ENCODE data around the gene CYBC1.

CYBC1 gene

GRCh38 chr17:82492643-82493225, 42.2 kb upstream of the CYBC1 start:
- no CpG with 5 or more reads among the region's 13 CpGs for WGBS, 2 donors (ENCODE audit: extremely low coverage in 2 of 2, insufficient read length in 2 of 2, insufficient replicate concordance in 1 of 2)
- no peaks in the 10 kb centered on the region for H3K79me1 ChIP-seq (ENCODE audit: low read depth, low read length)

DNA sequence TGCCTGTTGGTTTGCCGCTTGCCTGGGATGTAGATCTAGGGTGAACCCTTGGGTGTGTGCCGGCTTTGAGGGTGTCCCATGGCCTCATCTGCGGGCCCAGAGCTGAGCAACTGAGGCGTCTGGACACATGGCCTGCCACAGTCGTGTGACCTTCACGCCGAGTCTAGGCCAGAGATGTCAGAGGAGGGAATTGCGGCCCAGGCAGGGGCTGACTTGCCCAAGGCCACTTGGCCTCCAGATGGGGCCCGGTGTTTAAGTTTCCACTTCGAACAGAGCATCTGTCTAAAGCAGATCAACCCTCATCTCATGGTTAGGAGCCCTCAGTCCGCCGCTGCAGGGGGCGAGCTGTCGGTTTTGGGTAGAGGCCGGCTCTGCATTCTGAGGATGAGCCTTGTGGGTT, 41.0 kb upstream of the CYBC1 start:
- no peaks in the 10 kb centered on the region for H3K79me1 ChIP-seq (ENCODE audit: low read depth, low read length)
- WGBS, 2 donors (ENCODE audit: extremely low coverage in 2 of 2, insufficient read length in 2 of 2, insufficient replicate concordance in 1 of 2): no CpG with 5 or more reads among the region's 15 CpGs
- no peak overlapping the region for H3K4me3 ChIP-seq (ENCODE audit: low read length in 2 of 2)
- no peak overlapping the region for H3K9ac ChIP-seq (ENCODE audit: low read depth, low read length, poor library complexity)
- H3K4me1 ChIP-seq (ENCODE audit: control insufficient read depth in 2 of 2, insufficient read depth in 1 of 2, low read depth in 1 of 2, low read length in 2 of 2): peaks cover 0 to 8% of the 10 kb centered on the region in 2 donors
- H2BK120ac ChIP-seq (ENCODE audit: low read depth, low read length): no peak overlapping the region
- no peak overlapping the region for H3K4ac ChIP-seq (ENCODE audit: low read length)
- no peak overlapping the region for H4K91ac ChIP-seq (ENCODE audit: low read depth, low read length, poor library complexity)
- H2AK5ac ChIP-seq (ENCODE audit: low read depth, low read length): no peak overlapping the region
- H2BK15ac ChIP-seq (ENCODE audit: low read length): no peak overlapping the region
- no peaks in the 10 kb centered on the region for H3K9me3 ChIP-seq (replicated peaks in 1 of 2; ENCODE audit: control insufficient read depth in 2 of 2, insufficient read depth in 1 of 2, low read depth in 1 of 2, low read length in 2 of 2)
- no peak overlapping the region for H3K4me2 ChIP-seq (ENCODE audit: insufficient read depth, low read length, poor library complexity, severe bottlenecking)
- H2BK5ac ChIP-seq (ENCODE audit: low read length): no peak overlapping the region
- no peak overlapping the region for H2AFZ ChIP-seq (ENCODE audit: low read length)
- no peak for DNase-seq (ENCODE audit: low spot score)
- no peak overlapping the region for H2BK12ac ChIP-seq (ENCODE audit: low read length)
- no peak overlapping the region for H3K27ac ChIP-seq (replicated peaks; ENCODE audit: low read length)
- no peak overlapping the region for H3K14ac ChIP-seq (ENCODE audit: low read length)
- no peak overlapping the region for H4K8ac ChIP-seq (ENCODE audit: low read depth, low read length)
- no peak overlapping the region for H3K18ac ChIP-seq (ENCODE audit: low read length)
- H3K27me3 ChIP-seq (ENCODE audit: control insufficient read depth in 3 of 3, insufficient read depth in 3 of 3, low read depth in 1 of 3, low read length in 3 of 3): peaks cover 0 to 7% (median 0%) of the 10 kb centered on the region in 3 experiments
- no peak overlapping the region for H3K23ac ChIP-seq (ENCODE audit: low read depth, low read length, poor library complexity)
- peaks cover 14 to 31% of the 10 kb centered on the region in 2 donors for H3K36me3 ChIP-seq (replicated peaks in 1 of 2; ENCODE audit: control insufficient read depth in 2 of 2, insufficient read depth in 2 of 2, low read length in 2 of 2)

More at GRCh38 chr17:82492643-82493225, 42.2 kb upstream of the CYBC1 start:
- peak overlapping the region; percentile 18 for H2BK12ac ChIP-seq (ENCODE audit: low read length)
- peaks cover 6 to 19% of the 10 kb centered on the region in 2 donors for H3K36me3 ChIP-seq (replicated peaks in 1 of 2; ENCODE audit: control insufficient read depth in 2 of 2, insufficient read depth in 2 of 2, low read length in 2 of 2)
- peaks cover 0 to 8% of the 10 kb centered on the region in 2 donors for H3K4me1 ChIP-seq (ENCODE audit: control insufficient read depth in 2 of 2, insufficient read depth in 1 of 2, low read depth in 1 of 2, low read length in 2 of 2)
- H4K8ac ChIP-seq (ENCODE audit: low read depth, low read length): no peak overlapping the region
- H2AK5ac ChIP-seq (ENCODE audit: low read depth, low read length): peak overlapping the region; percentile 48
- no peak overlapping the region for H3K4me3 ChIP-seq (ENCODE audit: low read length in 2 of 2)
- H2BK5ac ChIP-seq (ENCODE audit: low read length): no peak overlapping the region
- no peak overlapping the region for H3K4ac ChIP-seq (ENCODE audit: low read length)
- no peak overlapping the region for H3K18ac ChIP-seq (ENCODE audit: low read length)
- H3K27ac ChIP-seq (replicated peaks; ENCODE audit: low read length): no peak overlapping the region
- DNase-seq (ENCODE audit: low spot score): no peak
- no peak overlapping the region for H2BK15ac ChIP-seq (ENCODE audit: low read length)
- H2BK120ac ChIP-seq (ENCODE audit: low read depth, low read length): no peak overlapping the region
- no peak overlapping the region for H3K9ac ChIP-seq (ENCODE audit: low read depth, low read length, poor library complexity)
- H3K4me2 ChIP-seq (ENCODE audit: insufficient read depth, low read length, poor library complexity, severe bottlenecking): no peak overlapping the region
- H2AFZ ChIP-seq (ENCODE audit: low read length): no peak overlapping the region
- H3K9me3 ChIP-seq (replicated peaks in 1 of 2; ENCODE audit: control insufficient read depth in 2 of 2, insufficient read depth in 1 of 2, low read depth in 1 of 2, low read length in 2 of 2): no peaks in the 10 kb centered on the region
- peak overlapping the region; percentile 52 for H3K23ac ChIP-seq (ENCODE audit: low read depth, low read length, poor library complexity)
- peak overlapping the region; percentile 95 for H3K14ac ChIP-seq (ENCODE audit: low read length)
- H3K27me3 ChIP-seq (ENCODE audit: control insufficient read depth in 3 of 3, insufficient read depth in 3 of 3, low read depth in 1 of 3, low read length in 3 of 3): peaks cover 0 to 8% (median 0%) of the 10 kb centered on the region in 3 experiments
- no peak overlapping the region for H4K91ac ChIP-seq (ENCODE audit: low read depth, low read length, poor library complexity)

- no peak overlapping the region for H3K4me3 ChIP-seq (ENCODE audit: low read length in 2 of 2)
- peak overlapping the region; percentile 24 for H2BK15ac ChIP-seq (ENCODE audit: low read length)
- peaks cover 0 to 8% of the 10 kb centered on the region in 2 donors for H3K4me1 ChIP-seq (ENCODE audit: control insufficient read depth in 2 of 2, insufficient read depth in 1 of 2, low read depth in 1 of 2, low read length in 2 of 2)
- peaks cover 0 to 4% (median 0%) of the 10 kb centered on the region in 3 experiments for H3K27me3 ChIP-seq (ENCODE audit: control insufficient read depth in 3 of 3, insufficient read depth in 3 of 3, low read depth in 1 of 3, low read length in 3 of 3)
- no peak overlapping the region for H3K4me2 ChIP-seq (ENCODE audit: insufficient read depth, low read length, poor library complexity, severe bottlenecking)
- no peaks in the 10 kb centered on the region for H3K9me3 ChIP-seq (replicated peaks in 1 of 2; ENCODE audit: control insufficient read depth in 2 of 2, insufficient read depth in 1 of 2, low read depth in 1 of 2, low read length in 2 of 2)
- no peak overlapping the region for H3K27ac ChIP-seq (replicated peaks; ENCODE audit: low read length)
- peaks cover 18 to 34% of the 10 kb centered on the region in 2 donors for H3K36me3 ChIP-seq (replicated peaks in 1 of 2; ENCODE audit: control insufficient read depth in 2 of 2, insufficient read depth in 2 of 2, low read length in 2 of 2)
- peak overlapping the region; percentile 90 for H2BK12ac ChIP-seq (ENCODE audit: low read length)
- no peak overlapping the region for H3K14ac ChIP-seq (ENCODE audit: low read length)
- no peak overlapping the region for H4K91ac ChIP-seq (ENCODE audit: low read depth, low read length, poor library complexity)
- no CpG with 5 or more reads among the region's 10 CpGs for WGBS, 2 donors (ENCODE audit: extremely low coverage in 2 of 2, insufficient read length in 2 of 2, insufficient replicate concordance in 1 of 2)
- no peak for DNase-seq (ENCODE audit: low spot score)
- H2BK120ac ChIP-seq (ENCODE audit: low read depth, low read length): no peak overlapping the region
- no peak overlapping the region for H4K8ac ChIP-seq (ENCODE audit: low read depth, low read length)
- peak overlapping the region; percentile 89 for H3K4ac ChIP-seq (ENCODE audit: low read length)
- H2AFZ ChIP-seq (ENCODE audit: low read length): no peak overlapping the region
- peak overlapping the region; percentile 76 for H3K9ac ChIP-seq (ENCODE audit: low read depth, low read length, poor library complexity)
- H3K23ac ChIP-seq (ENCODE audit: low read depth, low read length, poor library complexity): peak overlapping the region; percentile 81
- no peak overlapping the region for H2BK5ac ChIP-seq (ENCODE audit: low read length)
- no peak overlapping the region for H3K18ac ChIP-seq (ENCODE audit: low read length)
- peak overlapping the region; percentile 33 for H2AK5ac ChIP-seq (ENCODE audit: low read depth, low read length)
- H3K79me1 ChIP-seq (ENCODE audit: low read depth, low read length): no peaks in the 10 kb centered on the region
Measured at GRCh38 chr17:82491196-82491530, 40.6 kb upstream of the CYBC1 start.

DNA sequence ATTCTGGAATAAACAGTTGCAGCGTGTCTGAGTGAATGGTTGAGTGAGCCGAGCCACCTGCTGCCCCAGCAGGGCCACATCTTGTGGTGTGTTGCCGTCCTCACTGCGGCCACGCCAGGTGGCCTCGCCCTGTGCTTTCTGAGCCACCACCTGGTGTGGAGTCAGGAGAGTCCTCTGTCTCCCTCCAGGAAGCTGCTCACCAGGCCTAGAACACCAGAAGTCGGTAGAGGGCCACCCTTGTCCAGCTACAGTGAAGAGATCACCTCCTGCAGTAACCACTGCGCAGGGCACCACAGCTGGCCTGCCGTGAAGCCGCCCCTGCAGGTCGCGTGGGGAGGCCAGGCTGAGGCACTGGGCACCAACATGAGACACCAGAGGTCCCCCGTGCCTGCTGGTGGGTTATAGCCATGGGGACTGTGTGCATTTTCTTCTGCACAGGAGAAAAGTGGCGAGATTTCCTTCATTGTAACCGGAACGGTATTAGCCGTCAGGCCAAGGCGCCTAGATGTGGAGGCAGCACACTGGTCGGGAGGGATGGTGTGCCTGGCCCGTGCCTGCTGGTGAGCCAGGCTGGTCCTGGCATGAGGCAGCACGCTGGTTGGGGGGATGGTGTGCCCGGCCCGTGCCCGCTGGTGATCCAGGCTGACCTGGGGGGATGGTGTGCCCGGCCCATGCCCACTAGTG, 40.1 kb upstream of the CYBC1 start:
- Histone ChIP-seq H3K27ac (replicated peaks; ENCODE audit: low read length) (no peak overlapping the region), H3K4me1 (ENCODE audit: control insufficient read depth in 2 of 2, insufficient read depth in 1 of 2, low read depth in 1 of 2, low read length in 2 of 2) (peaks cover 0 to 8% of the 10 kb centered on the region in 2 donors), H3K18ac (ENCODE audit: low read length) (no peak overlapping the region), H3K4ac (ENCODE audit: low read length) (peak overlapping the region; percentile 89), H4K91ac (ENCODE audit: low read depth, low read length, poor library complexity) (no peak overlapping the region), H2BK5ac (ENCODE audit: low read length) (no peak overlapping the region), H3K23ac (ENCODE audit: low read depth, low read length, poor library complexity) (peak overlapping the region; percentile 81), H4K8ac (ENCODE audit: low read depth, low read length) (no peak overlapping the region), H3K27me3 (ENCODE audit: control insufficient read depth in 3 of 3, insufficient read depth in 3 of 3, low read depth in 1 of 3, low read length in 3 of 3) (no peaks in the 10 kb centered on the region), H2BK120ac (ENCODE audit: low read depth, low read length) (no peak overlapping the region), H3K14ac (ENCODE audit: low read length) (peak overlapping the region; percentile 97), H2BK12ac (ENCODE audit: low read length) (peak overlapping the region; percentile 90), H3K4me3 (ENCODE audit: low read length in 2 of 2) (no peak overlapping the region), H3K4me2 (ENCODE audit: insufficient read depth, low read length, poor library complexity, severe bottlenecking) (no peak overlapping the region), H2AK5ac (ENCODE audit: low read depth, low read length) (peak overlapping the region; percentile 33), H3K36me3 (replicated peaks in 1 of 2; ENCODE audit: control insufficient read depth in 2 of 2, insufficient read depth in 2 of 2, low read length in 2 of 2) (peaks cover 23 to 39% of the 10 kb centered on the region in 2 donors), H2BK15ac (ENCODE audit: low read length) (peak overlapping the region; percentile 24), H3K9ac (ENCODE audit: low read depth, low read length, poor library complexity) (peak overlapping the region; percentile 76), H3K9me3 (replicated peaks in 1 of 2; ENCODE audit: control insufficient read depth in 2 of 2, insufficient read depth in 1 of 2, low read depth in 1 of 2, low read length in 2 of 2) (no peaks in the 10 kb centered on the region), H3K79me1 (ENCODE audit: low read depth, low read length) (peaks cover 2% of the 10 kb centered on the region), H2AFZ (ENCODE audit: low read length) (no peak overlapping the region)
- no CpG with 5 or more reads among the region's 25 CpGs for WGBS, 2 donors (ENCODE audit: extremely low coverage in 2 of 2, insufficient read length in 2 of 2, insufficient replicate concordance in 1 of 2)
- no peak for DNase-seq (ENCODE audit: low spot score)

Measured in neuronal stem cell (in vitro differentiated cells).